Measurements from ENCODE around the gene NCKAP5. TPM values are rescaled to one million over a fixed set of nuclear protein-coding genes. Genes with fewer than 3 reads are reported as not detected.

The NCKAP5 gene
- total and polyA plus RNA-seq, 2 experiments from 2014 or later = 0.21 to 0.31 TPM

GRCh38 chr2:133107058-133107815 lies 461.0 kb downstream of the NCKAP5 start:
- no peak overlapping the region for H3K27ac ChIP-seq
- no peak for DNase-seq (ENCODE audit: low read depth in 1 of 2, low spot score in 1 of 2)
- H3K9me3 ChIP-seq (ENCODE audit: low read depth) = no peaks in the 10 kb centered on the region
- H3K36me3 ChIP-seq = no peaks in the 10 kb centered on the region
- no peaks in the 10 kb centered on the region for H3K27me3 ChIP-seq
- H3K4me1 ChIP-seq (ENCODE audit: low read depth) = no peaks in the 10 kb centered on the region
- no peak overlapping the region for H3K4me3 ChIP-seq
- no peak for TF ChIP-seq CTCF (IDR thresholded peaks at IDR 0.05; ENCODE audit: low read depth, low read length)

GRCh38 chr2:133104871-133105270 lies 463.4 kb downstream of the NCKAP5 start:
- no peak overlapping the region for H3K27ac ChIP-seq
- no peak for DNase-seq (ENCODE audit: low read depth in 1 of 2, low spot score in 1 of 2)
- no peaks in the 10 kb centered on the region for H3K27me3 ChIP-seq
- no peaks in the 10 kb centered on the region for H3K9me3 ChIP-seq (ENCODE audit: low read depth)
- H3K36me3 ChIP-seq = no peaks in the 10 kb centered on the region
- H3K4me3 ChIP-seq = no peak overlapping the region
- no peaks in the 10 kb centered on the region for H3K4me1 ChIP-seq (ENCODE audit: low read depth)
- TF ChIP-seq CTCF (IDR thresholded peaks at IDR 0.05; ENCODE audit: low read depth, low read length) = no peak

- Histone ChIP-seq H3K4me3 (no peak overlapping the region), H3K27me3 (no peaks in the 10 kb centered on the region), H3K9me3 (ENCODE audit: low read depth) (no peaks in the 10 kb centered on the region), H3K4me1 (ENCODE audit: low read depth) (no peaks in the 10 kb centered on the region), H3K27ac (no peak overlapping the region), H3K36me3 (no peaks in the 10 kb centered on the region)
- DNase-seq (ENCODE audit: low read depth in 1 of 2, low spot score in 1 of 2) = no peak
- no peak for TF ChIP-seq CTCF (IDR thresholded peaks at IDR 0.05; ENCODE audit: low read depth, low read length)
Measured at GRCh38 chr2:133098787-133099186, 469.5 kb downstream of the NCKAP5 start.

GRCh38 chr2:133097666-133098065 lies 470.6 kb downstream of the NCKAP5 start:
- Histone ChIP-seq H3K9me3 (ENCODE audit: low read depth) (no peaks in the 10 kb centered on the region), H3K4me3 (no peak overlapping the region), H3K27me3 (no peaks in the 10 kb centered on the region), H3K36me3 (no peaks in the 10 kb centered on the region), H3K4me1 (ENCODE audit: low read depth) (no peaks in the 10 kb centered on the region), H3K27ac (no peak overlapping the region)
- DNase-seq (ENCODE audit: low read depth in 1 of 2, low spot score in 1 of 2) = no peak
- TF ChIP-seq CTCF (IDR thresholded peaks at IDR 0.05; ENCODE audit: low read depth, low read length) = no peak

GRCh38 chr2:133092571-133092970 lies 475.7 kb downstream of the NCKAP5 start:
- no peaks in the 10 kb centered on the region for H3K9me3 ChIP-seq (ENCODE audit: low read depth)
- DNase-seq (ENCODE audit: low read depth in 1 of 2, low spot score in 1 of 2) = no peak
- no peak overlapping the region for H3K27ac ChIP-seq
- H3K4me3 ChIP-seq = no peak overlapping the region
- H3K27me3 ChIP-seq = no peaks in the 10 kb centered on the region
- no peaks in the 10 kb centered on the region for H3K36me3 ChIP-seq
- TF ChIP-seq CTCF (IDR thresholded peaks at IDR 0.05; ENCODE audit: low read depth, low read length) = no peak
- H3K4me1 ChIP-seq (ENCODE audit: low read depth) = no peaks in the 10 kb centered on the region

Data from cardiac muscle cell (in vitro differentiated cells and primary cell).